Gastroesophageal sphincter (tissue), 4 donors: Measurements from ENCODE around the gene APEH. TPM values are rescaled to one million over a fixed set of nuclear protein-coding genes. Genes with fewer than 3 reads are reported as not detected.

Source experiments
- ATAC-seq: fragments of 150-250 bp; one replicate; pipeline ENCODE4 v1.9.1; 2016; ENCODE audit warnings: mild to moderate bottlenecking, moderate library complexity
- H3K27ac ChIP-seq, 4 donors: fragments of 200-600 bp; sonication (generic) in 3 of 4; 1 replicate in 3 of 4; 2 replicates in 1 of 4; pipeline ENCODE4 v1.5.1; 2016 to 2019
- H3K27me3 ChIP-seq: fragments of 200-600 bp; sonication (generic); one replicate; pipeline ENCODE4 v1.5.1; 2019
- H3K36me3 ChIP-seq, 2 donors: fragments of 200-600 bp; sonication (generic); one replicate each; pipeline ENCODE4 v1.5.1; 2019; ENCODE audit warnings: control low read depth in 1 of 2
- H3K4me1 ChIP-seq, 3 donors: fragments of 200-600 bp; sonication (generic); 1 replicate in 2 of 3; 2 replicates in 1 of 3; pipeline ENCODE4 v1.5.1; 2016 to 2019; ENCODE audit warnings: control low read depth in 2 of 3
- H3K4me3 ChIP-seq, 2 donors: fragments of 200-600 bp; sonication (generic); one replicate each; pipeline ENCODE4 v1.5.1; 2019; ENCODE audit warnings: mild to moderate bottlenecking in 1 of 2, moderate library complexity in 1 of 2
- H3K9me3 ChIP-seq, 3 donors: fragments of 200-600 bp; sonication (generic); one replicate each; pipeline ENCODE4 v1.5.1; 2017 to 2019; ENCODE audit warnings: control low read depth in 2 of 3
- EP300 ChIP-seq: sonication (generic); formaldehyde crosslinking; IDR thresholded peaks from one replicate; pipeline ENCODE4 v1.6.1; 2017; ENCODE audit warnings: antibody characterized with exemption, mild to moderate bottlenecking
- POLR2A ChIP-seq, 2 donors: fragments of 450-650 bp; IDR thresholded peaks; one replicate each; pipeline ENCODE4 v1.6.1; 2017; ENCODE audit warnings: antibody characterized with exemption in 2 of 2, mild to moderate bottlenecking in 2 of 2, moderate library complexity in 1 of 2
- POLR2AphosphoS5 ChIP-seq: sonication (generic); formaldehyde crosslinking; IDR thresholded peaks from one replicate; pipeline ENCODE4 v1.6.1; 2017; ENCODE audit warnings: antibody characterized with exemption
- WGBS, 2 donors: methylation state at CpG; one replicate each; pipeline ENCODE4 v1.1.5; 2018; ENCODE audit warnings: low coverage in 1 of 2; 5-methylcytosine and 5-hydroxymethylcytosine counted together
- total RNA-seq, 4 donors: library from RNA; depleted of rRNA; stranded (reverse); fragments of >200 nt; gene quantifications; one replicate each; pipeline ENCODE4 v1.1.0, GENCODE V29; 2016
- TF ChIP-seq, protein P1 (sequence below), 4 experiments: fragments of 200-600 bp in 2 of 4; fragments of 450-650 bp in 2 of 4; sonication (generic) in 1 of 4; IDR thresholded peaks; one replicate each; pipeline ENCODE4 v1.5.1; 2017 to 2019; ENCODE audit warnings: antibody characterized with exemption in 4 of 4, mild to moderate bottlenecking in 2 of 4, moderate library complexity in 2 of 4

The APEH gene
- 10 to 100 TPM; 61.4 to 80.2 (median 71.5) TPM for total RNA-seq

DNA sequence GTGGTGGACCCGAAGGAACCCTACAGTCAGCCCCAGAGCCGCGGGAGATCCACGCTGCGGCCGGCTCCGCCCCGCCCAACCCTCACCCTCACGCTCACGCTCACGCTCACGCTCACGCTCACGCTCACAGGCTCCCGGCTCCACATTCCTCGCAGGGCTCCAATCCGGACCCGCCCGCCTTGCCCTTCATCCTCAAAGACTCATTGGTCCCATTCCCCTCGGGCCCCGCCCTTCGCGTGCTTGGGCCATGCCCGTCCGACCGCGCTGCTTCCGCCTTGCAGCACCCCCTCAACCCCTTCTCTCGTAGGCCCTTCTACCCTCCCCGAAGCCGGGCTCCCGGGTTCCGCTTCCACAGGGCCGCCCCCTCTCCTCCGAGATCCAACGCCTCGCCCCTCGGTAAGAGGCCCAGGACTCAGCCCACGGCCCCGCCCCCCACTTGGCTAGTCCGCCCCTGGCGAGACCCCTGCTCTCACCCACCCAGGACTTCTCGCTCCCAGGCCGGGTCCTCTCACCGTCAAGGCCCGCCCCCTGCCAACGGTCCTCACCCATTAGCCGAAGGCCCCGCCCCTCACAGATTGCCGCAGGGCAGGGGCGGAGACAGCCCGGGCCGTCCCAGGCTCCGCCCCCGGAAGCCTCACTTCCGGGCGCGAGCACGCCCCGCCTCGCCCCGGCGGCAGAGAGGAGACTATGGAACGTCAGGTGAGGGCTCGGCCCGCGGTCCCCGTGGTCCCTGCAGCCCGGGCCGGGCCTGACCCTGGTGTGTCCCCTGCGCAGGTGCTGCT lies at the start of gene APEH:
Gene APEH, plus strand, starts transcription at position 637 of the 782 bp plus-strand sequence. Its CDS starts 51 bp downstream, at position 688.
- Histone ChIP-seq H3K36me3 (peaks cover 0 to 38% of the 10 kb centered on the region in 2 donors), H3K9me3 (no peaks in the 10 kb centered on the region), H3K4me3 (peak within 1 kb of the TSS; percentile 65 to 93), H3K27me3 (peaks cover 7% of the 10 kb centered on the region), H3K4me1 (peaks cover 0 to 25% (median 10%) of the 10 kb centered on the region in 3 donors), H3K27ac (peak within 1 kb of the TSS; percentile 64 to 94 (median 92))
- no peak for TF ChIP-seq EP300
- TF ChIP-seq POLR2A (IDR thresholded peaks at IDR 0.05), result peak; percentile 78 to 79
- TF ChIP-seq POLR2AphosphoS5, result peak; percentile 75
- TF ChIP-seq, protein P1, sequence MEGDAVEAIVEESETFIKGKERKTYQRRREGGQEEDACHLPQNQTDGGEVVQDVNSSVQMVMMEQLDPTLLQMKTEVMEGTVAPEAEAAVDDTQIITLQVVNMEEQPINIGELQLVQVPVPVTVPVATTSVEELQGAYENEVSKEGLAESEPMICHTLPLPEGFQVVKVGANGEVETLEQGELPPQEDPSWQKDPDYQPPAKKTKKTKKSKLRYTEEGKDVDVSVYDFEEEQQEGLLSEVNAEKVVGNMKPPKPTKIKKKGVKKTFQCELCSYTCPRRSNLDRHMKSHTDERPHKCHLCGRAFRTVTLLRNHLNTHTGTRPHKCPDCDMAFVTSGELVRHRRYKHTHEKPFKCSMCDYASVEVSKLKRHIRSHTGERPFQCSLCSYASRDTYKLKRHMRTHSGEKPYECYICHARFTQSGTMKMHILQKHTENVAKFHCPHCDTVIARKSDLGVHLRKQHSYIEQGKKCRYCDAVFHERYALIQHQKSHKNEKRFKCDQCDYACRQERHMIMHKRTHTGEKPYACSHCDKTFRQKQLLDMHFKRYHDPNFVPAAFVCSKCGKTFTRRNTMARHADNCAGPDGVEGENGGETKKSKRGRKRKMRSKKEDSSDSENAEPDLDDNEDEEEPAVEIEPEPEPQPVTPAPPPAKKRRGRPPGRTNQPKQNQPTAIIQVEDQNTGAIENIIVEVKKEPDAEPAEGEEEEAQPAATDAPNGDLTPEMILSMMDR (IDR thresholded peaks at IDR 0.05), result peak in 1 of 4 experiments; percentile 18
- peak; percentile 94 for ATAC-seq
- no CpG with 5 or more reads among the region's 71 CpGs for WGBS, 2 donors

- Histone ChIP-seq H3K36me3 (peaks cover 0 to 12% of the 10 kb centered on the region in 2 donors), H3K4me3 (no peak overlapping the region), H3K9me3 (no peaks in the 10 kb centered on the region), H3K4me1 (no peaks in the 10 kb centered on the region), H3K27ac (no peak overlapping the region), H3K27me3 (no peaks in the 10 kb centered on the region)
- no peak for ATAC-seq
- TF ChIP-seq, protein P1 (IDR thresholded peaks at IDR 0.05), result no peak
- no peak for TF ChIP-seq POLR2A (IDR thresholded peaks at IDR 0.05)
- TF ChIP-seq POLR2AphosphoS5, result no peak
- no peak for TF ChIP-seq EP300
- 100% methylated on average over 3 of the region's 13 CpGs; no CpG with 5 or more reads in 1 of the 2 donors for WGBS, 2 donors
Observed at GRCh38 chr3:49625071-49625470, 49.1 kb upstream of the APEH start.

DNA sequence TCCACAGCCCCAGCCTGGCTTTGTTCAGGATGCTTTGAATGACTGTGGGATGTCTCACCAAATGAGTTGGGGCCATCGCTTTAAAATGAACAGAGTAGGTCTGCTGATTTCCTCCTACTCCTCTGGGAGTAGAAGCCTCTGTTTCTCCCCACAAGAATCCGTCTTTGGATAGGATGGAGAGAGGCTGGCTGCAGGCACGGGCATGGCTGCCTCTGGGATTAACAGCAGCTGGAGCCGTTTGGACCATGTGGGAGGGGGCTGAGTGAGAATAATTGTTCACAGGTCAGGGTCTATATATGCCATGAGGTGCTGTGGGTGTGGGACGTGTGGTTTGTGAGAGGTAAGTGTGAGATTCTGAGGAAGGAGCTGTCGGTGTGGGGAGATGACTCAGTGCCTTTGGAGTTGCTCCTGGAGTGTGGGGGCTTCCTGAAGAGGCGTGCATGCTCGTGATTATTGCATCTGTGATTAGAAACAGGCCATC lies 48.0 kb upstream of the APEH start:
- no peak for ATAC-seq
- Histone ChIP-seq H3K36me3 (peaks cover 0 to 12% of the 10 kb centered on the region in 2 donors), H3K9me3 (no peaks in the 10 kb centered on the region), H3K4me1 (no peaks in the 10 kb centered on the region), H3K27ac (no peak overlapping the region), H3K4me3 (no peak overlapping the region), H3K27me3 (no peaks in the 10 kb centered on the region)
- 14 to 53% methylated on average over 2 to 6 of the region's 8 CpGs for WGBS, 2 donors
- no peak for TF ChIP-seq POLR2AphosphoS5
- no peak for TF ChIP-seq EP300
- TF ChIP-seq, protein P1 (IDR thresholded peaks at IDR 0.05), result no peak
- no peak for TF ChIP-seq POLR2A (IDR thresholded peaks at IDR 0.05)

DNA sequence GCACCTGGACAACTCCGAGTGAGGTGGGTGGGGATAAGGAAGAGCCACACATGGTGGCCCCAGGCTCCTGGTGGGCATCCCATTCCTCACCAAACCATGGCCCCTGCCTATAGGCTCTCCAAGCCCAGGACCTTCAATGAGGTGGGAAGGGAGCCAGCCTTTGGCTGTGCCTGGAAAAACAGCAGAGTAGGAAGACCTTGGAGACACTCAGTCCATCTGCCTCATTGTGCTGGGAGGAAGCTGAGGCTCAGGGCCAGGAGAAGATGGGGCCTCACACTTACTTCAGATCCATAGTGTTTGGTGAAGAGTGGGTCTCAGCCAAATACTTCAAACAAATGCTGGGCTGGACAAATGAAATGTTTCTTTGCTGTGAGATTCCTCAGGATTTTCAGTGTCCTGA lies 47.4 kb upstream of the APEH start:
- whole genome bisulfite sequencing, 2 donors, result no CpG with 5 or more reads among the region's 1 CpG
- Histone ChIP-seq H3K27me3 (no peaks in the 10 kb centered on the region), H3K4me3 (no peak overlapping the region), H3K27ac (no peak overlapping the region), H3K36me3 (peaks cover 0 to 12% of the 10 kb centered on the region in 2 donors), H3K9me3 (peaks cover 0 to 6% (median 0%) of the 10 kb centered on the region in 3 donors), H3K4me1 (no peaks in the 10 kb centered on the region)
- ATAC-seq, result no peak
- no peak for TF ChIP-seq POLR2AphosphoS5
- no peak for TF ChIP-seq POLR2A (IDR thresholded peaks at IDR 0.05)

- 83% methylated on average over 2 of the region's 5 CpGs; no CpG with 5 or more reads in 1 of the 2 donors for WGBS, 2 donors
- Histone ChIP-seq H3K9me3 (peaks cover 0 to 12% (median 0%) of the 10 kb centered on the region in 3 donors), H3K27ac (no peak overlapping the region), H3K27me3 (no peaks in the 10 kb centered on the region), H3K4me1 (no peaks in the 10 kb centered on the region), H3K36me3 (peaks cover 0 to 12% of the 10 kb centered on the region in 2 donors), H3K4me3 (no peak overlapping the region)
- no peak for ATAC-seq
- TF ChIP-seq POLR2AphosphoS5, result no peak
- TF ChIP-seq POLR2A (IDR thresholded peaks at IDR 0.05), result no peak
- no peak for TF ChIP-seq EP300
- TF ChIP-seq, protein P1 (IDR thresholded peaks at IDR 0.05), result no peak
Observed at GRCh38 chr3:49627634-49628033, 46.5 kb upstream of the APEH start.
